SK-N-MC (cell line): ENCODE measurements around the gene EPDR1.

Source experiments
- DNase-seq: peaks from one replicate; pipeline ENCODE4 v3.0.0-alpha.2; 2011; ENCODE audit warnings: low read depth, low spot score
- H3K27ac ChIP-seq: fragments of 200-600 bp; sonication (generic); 2 replicates; pipeline ENCODE4 v1.5.1; 2016; ENCODE audit warnings: mixed run types
- H3K36me3 ChIP-seq: fragments of 200-600 bp; sonication (generic); 2 replicates; pipeline ENCODE4 v1.6.1; 2017; ENCODE audit warnings: antibody characterized with exemption, low read length, mixed read lengths; ENCODE audit not compliant: insufficient read depth
- H3K4me3 ChIP-seq: fragments of 200-600 bp; sonication (generic); 2 replicates; pipeline ENCODE4 v1.5.1; 2016
- H3K9ac ChIP-seq: fragments of 200-600 bp; sonication (generic); 2 replicates; pipeline ENCODE4 v1.8.0; 2017; ENCODE audit warnings: mixed run types, mixed read lengths; ENCODE audit not compliant: insufficient read length
- H3K9me3 ChIP-seq: fragments of 200-600 bp; sonication (generic); 2 replicates; pipeline ENCODE4 v1.6.1; 2017; ENCODE audit warnings: low read depth, mild to moderate bottlenecking, antibody characterized with exemption, low read length, moderate library complexity, mixed read lengths
- EZH2 ChIP-seq: fragments of 200-600 bp; sonication (generic); IDR thresholded peaks from one replicate; pipeline ENCODE4 v1.6.1; 2017; ENCODE audit warnings: antibody characterized with exemption
- FOXP2 ChIP-seq: optimal IDR thresholded peaks from 2 replicates; pipeline ENCODE3; 2011; ENCODE audit warnings: mild to moderate bottlenecking, moderate library complexity; ENCODE audit not compliant: insufficient read depth; ENCODE audit errors: extremely low read length, control extremely low read depth
- POLR2AphosphoS5 ChIP-seq: IDR thresholded peaks from 2 replicates; pipeline ENCODE4 v1.6.1; 2012; ENCODE audit warnings: mild to moderate bottlenecking, low read depth, low read length, borderline replicate concordance

EPDR1 gene

DNA sequence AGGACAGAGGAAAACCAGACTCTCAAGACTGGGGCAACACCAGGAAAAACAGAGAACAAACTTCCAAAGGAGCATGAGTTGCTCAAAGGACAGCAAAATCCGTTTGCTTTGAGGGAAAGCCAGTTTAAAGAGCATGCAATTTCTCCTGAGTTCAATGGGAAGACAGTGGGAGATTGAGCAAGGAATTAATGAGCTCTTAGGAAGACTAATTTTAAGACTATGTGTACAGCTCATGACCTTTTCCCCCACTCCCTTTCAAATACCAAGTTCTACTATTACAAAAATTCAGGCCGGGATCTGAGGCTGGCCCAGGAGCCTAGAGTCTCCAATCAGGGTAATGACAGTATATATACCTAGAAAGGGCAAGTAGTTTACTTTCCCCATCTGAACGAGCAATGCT is 79.2 kb downstream of the EPDR1 start:
- H3K9me3 ChIP-seq = no peaks in the 10 kb centered on the region
- H3K27ac ChIP-seq = no peak overlapping the region
- no peak overlapping the region for H3K4me3 ChIP-seq
- no peaks in the 10 kb centered on the region for H3K36me3 ChIP-seq
- TF ChIP-seq EZH2 (no peak), POLR2AphosphoS5 (no peak), FOXP2 (no peak)
- H3K9ac ChIP-seq = no peak overlapping the region
- no peak for DNase-seq

DNA sequence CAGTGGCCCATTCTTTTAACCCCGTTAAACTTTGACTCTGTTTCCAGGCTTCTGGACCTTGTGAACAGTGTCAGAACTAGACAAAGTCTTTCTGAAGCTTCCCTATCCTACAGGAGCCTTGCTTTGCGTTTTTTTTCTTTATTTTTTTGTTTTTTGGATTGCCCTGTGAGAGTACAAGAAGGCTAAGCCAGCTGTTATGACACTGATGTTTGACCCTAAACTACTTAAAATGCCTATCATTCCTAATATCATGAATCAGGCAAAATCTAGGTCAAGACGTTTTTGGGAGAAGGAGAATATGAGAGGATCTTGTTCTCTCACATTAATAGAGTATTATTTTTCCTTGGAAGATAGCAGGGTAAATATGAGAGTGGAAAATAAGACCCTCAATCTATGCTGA is 79.8 kb downstream of the EPDR1 start:
- no peak overlapping the region for H3K9ac ChIP-seq
- H3K27ac ChIP-seq = no peak overlapping the region
- no peak overlapping the region for H3K4me3 ChIP-seq
- DNase-seq = no peak
- H3K36me3 ChIP-seq = no peaks in the 10 kb centered on the region
- TF ChIP-seq EZH2 (no peak), POLR2AphosphoS5 (no peak), FOXP2 (no peak)
- H3K9me3 ChIP-seq = no peaks in the 10 kb centered on the region
